Stimulated activated CD8-positive, alpha-beta memory T cell treated with anti-CD3 and anti-CD28 coated beads, Interleukin-4, amount 100 ng/mL, for 24 hours (primary cell): ENCODE results near the gene MYBL2.

Source experiments
- DNase-seq: peaks from one replicate; pipeline ENCODE4 v3.0.0-alpha.2; 2020; ENCODE audit warnings: low read depth

Gene MYBL2

DNA sequence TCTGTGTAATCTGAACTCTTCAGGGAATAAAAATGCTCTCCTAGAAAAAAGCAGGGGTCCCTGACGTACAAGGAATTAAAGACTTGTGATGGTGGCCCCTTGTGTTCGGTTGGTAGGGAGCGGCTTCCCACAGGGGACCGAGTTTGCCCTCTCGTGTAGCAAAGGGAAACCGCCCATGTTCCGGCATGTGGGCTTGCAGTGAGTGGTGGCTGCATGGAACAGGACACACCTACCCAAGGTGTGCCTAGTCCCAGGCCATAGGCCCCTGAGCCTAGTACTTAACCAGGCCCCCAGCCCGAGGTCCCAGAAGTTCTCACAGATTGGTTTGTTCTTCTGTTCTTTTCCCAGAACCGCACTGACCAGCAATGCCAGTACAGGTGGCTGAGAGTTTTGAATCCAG is 15.5 kb downstream of the MYBL2 start:
- no peak for DNase-seq

DNA sequence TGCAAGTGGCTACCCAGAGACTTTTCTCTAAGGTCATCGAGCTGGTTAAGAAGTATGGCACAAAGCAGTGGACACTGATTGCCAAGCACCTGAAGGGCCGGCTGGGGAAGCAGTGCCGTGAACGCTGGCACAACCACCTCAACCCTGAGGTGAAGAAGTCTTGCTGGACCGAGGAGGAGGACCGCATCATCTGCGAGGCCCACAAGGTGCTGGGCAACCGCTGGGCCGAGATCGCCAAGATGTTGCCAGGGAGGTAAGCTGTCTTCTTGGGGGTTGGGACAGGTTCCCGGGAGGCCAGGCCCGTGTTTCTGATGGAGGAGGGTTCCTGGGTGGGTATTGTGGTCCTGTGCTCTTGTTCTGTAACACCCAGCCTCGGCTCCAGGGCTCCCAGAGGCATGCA is 19.9 kb downstream of the MYBL2 start:
- DNase-seq, result no peak

DNA sequence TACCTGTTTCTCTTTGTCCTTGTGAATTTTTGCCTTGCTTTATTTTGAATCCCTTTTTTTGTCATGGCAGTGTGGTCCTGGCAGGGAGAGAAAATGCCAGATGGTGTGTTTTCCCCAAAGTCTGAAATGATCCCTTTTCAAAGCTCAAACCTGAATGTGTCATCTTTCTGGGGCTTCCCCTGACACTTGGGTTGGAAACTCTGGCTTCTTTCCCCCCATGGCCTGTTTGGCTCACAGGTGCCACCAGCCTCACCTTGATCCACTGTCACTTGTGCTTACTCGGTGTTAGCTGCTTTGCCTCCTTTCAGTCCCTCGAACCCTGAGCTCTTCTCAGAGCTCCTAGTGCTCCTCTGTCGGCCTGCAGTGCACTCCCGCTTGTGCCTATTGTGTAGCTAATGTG is 22.3 kb downstream of the MYBL2 start:
- DNase-seq, result no peak

DNA sequence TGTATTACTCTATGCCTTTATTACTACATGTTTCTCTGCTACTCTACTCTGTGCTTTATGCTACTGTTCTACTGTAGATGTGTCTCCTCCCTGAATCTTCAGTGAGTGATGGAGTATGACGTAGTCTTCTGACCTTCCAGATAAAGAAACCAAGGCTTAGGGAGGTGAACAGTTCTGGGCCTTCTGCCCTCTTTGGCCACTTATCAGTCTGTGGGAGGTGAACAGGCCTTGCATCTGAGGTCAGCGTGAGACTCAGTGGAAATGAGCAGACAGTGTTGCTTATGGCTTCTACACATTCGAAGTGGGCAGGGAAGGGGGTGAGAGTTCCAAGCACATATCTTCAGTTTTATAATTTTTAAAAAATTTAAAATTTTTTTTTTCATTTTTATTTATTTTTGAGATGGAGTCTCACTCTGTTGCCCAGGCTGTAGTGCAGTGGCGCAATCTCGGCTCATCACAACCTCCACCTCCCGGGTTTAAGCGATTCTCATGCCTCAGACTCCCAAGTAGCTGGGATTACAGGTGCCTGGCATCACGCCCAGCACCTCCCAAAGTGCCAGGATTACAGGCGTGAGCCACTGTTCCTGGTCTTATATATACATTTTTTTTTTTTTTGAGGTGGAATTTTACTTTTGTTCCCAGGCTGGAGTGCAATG is 24.2 kb downstream of the MYBL2 start:
- DNase-seq, result no peak

DNA sequence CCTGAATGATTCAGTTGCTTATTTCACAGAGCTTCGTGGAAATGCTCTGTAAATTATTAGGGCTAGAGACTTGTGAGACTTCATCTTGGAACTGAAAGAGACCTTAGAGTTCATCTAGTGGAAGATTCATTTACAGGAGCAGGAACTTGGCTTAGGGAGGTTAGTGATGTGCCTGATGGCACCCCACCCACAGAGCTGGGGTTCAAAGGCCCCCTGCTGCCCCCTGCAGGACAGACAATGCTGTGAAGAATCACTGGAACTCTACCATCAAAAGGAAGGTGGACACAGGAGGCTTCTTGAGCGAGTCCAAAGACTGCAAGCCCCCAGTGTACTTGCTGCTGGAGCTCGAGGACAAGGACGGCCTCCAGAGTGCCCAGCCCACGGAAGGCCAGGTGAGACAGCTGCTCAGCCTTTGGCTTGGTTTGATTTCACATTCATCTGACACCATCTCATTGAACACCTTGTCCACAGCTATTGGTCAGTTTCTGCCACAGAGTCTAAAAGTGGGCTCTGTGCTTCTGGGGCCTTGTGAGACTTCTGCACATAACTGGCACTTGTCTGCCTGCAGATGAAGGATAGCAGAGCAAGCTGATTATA is 25.1 kb downstream of the MYBL2 start:
- DNase-seq, result peak; percentile 46

DNA sequence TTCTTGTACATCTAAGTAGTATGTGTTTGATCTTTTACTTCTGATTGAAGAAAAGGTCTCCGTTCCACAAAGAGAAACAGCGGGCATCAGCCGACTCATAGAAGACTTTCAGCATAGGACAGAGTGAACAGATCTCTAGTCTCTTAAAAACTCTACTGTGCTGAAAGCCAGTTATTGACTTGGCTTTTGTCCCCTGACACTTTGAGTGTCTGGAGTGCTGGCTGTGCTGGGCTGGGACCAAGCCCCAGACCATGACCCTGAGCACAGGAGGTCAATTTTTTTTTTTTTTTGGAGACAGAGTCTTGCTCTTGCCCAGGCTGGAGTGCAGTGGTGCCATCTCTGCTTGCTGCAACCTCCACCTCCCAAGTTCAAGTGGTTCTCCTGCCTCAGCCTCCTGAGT is 27.8 kb downstream of the MYBL2 start:
- DNase-seq, result no peak

DNA sequence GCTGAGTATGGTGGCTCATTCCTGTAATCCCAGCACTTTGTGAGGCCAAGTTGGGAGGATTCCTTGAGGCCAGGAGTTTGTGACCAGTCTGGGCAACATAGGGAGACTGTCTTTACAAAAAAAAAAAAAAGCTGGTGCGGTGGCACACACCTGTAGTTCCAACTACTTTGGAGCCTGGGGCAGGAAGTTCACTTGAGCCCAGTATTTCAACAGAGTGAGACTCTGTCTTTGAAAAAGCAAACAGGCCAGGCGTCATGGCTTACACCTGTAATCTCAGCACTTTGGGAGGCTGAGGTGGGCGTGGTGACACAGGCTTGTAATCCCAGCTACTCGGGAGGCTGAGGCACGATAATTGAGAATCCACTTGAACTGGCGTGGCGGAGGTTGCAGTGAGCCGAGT is 28.7 kb downstream of the MYBL2 start:
- DNase-seq, result no peak

DNA sequence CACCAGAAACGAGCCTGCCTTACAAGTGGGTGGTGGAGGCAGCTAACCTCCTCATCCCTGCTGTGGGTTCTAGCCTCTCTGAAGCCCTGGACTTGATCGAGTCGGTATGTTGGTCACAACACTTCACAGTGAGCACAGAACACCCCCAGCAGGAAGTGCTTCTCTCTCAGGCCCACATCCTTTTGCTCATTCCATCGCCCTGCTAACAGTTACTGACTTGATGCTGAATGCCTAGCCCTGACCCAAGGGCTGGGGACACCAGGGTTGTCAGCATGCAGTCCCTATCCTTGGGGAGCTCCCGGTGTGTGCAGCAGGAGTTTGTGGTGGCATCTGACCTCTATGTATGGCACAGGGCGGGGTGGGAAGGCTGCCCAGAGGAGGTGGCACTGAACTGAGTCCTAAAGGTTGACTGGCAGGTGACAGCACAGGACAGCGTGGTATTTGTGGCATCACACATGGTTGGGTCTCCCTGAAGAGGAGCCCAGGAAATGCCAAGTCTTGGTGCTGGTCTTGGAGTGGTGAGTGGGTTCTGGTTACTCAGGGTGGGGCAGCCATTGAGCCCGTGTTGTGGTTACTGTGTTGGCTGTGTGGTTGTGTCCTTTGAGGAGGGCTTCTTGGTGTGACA is 33.1 kb downstream of the MYBL2 start:
- no peak for DNase-seq

DNA sequence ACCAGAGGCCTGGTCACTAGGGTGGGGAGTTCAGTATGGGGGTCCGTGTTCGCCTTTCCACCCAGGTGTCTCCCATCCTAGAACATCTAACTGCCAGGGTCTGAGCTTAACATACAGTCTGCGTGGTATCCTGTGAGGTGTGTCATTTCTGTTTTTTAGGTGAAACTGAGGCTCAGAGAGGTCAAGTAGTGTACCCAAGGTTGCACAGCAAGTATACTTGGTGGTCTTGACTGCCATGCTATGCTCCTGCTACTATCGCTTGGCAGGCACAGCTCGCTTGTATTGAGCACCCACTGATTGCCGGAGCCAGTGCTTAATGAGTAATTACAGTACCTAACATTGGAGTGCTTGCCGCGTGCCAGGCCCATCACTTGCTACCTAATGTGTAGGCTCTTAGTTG is 33.7 kb downstream of the MYBL2 start:
- no peak for DNase-seq

DNA sequence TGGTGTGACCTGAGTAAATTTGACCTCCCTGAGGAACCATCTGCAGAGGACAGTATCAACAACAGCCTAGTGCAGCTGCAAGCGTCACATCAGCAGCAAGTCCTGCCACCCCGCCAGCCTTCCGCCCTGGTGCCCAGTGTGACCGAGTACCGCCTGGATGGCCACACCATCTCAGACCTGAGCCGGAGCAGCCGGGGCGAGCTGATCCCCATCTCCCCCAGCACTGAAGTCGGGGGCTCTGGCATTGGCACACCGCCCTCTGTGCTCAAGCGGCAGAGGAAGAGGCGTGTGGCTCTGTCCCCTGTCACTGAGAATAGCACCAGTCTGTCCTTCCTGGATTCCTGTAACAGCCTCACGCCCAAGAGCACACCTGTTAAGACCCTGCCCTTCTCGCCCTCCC is 35.6 kb downstream of the MYBL2 start:
- no peak for DNase-seq

DNA sequence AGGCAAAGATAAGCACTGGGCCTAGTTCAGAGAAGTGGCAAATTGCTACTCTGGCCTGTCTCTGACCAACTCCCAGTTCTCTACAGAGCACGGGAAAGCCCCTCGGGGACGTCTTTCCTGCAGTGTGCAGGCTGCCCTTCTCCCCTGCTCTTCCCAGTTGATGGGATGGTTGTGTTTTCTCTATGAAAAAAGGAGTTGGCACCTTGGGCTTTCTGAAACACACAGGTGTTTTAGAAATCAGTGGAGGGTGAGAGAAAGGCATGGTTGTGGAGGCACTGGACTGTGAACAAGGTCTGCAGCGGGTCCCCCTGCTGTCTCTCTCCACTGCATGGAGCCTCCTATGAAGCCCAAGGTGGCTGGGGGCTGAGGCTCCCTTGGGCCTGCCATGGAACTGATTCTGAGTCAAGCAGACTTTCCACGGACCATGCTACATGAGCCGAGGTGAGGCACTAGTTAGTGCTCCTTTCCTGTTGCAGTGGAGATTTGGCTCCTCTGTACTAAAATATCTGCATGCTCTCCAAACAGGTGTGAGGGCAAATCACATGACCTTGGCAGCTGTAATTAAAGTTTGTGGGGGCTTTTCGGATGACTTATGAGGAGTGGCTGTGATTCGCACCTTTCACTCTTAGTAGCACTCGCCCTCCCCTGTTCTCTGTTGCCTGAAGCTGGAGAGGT is 43.6 kb downstream of the MYBL2 start:
- no peak for DNase-seq

DNA sequence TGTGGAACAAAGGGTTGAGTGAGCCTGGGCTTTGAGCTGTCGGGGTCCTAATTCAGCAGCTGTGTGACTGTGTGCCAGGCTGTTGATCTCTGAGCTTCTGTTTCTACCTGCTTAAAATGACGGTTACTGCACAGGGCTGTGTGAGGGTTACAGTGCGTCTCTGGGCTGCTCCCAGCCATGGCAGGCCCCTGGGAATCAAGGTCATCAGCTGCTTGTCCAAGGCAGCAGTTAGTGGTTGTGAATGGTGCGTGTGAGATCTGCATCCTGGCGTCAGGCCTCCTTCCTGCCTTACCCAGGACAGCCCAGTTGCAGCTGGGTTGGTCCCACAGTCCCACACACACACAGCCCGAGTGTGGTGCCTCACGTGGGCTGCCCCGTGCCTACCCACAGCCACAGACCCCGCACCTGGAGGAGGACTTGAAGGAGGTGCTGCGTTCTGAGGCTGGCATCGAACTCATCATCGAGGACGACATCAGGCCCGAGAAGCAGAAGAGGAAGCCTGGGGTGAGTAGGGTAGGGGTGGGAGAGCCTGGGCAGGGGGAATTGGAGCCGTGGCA is 44.3 kb downstream of the MYBL2 start:
- DNase-seq, result no peak

DNA sequence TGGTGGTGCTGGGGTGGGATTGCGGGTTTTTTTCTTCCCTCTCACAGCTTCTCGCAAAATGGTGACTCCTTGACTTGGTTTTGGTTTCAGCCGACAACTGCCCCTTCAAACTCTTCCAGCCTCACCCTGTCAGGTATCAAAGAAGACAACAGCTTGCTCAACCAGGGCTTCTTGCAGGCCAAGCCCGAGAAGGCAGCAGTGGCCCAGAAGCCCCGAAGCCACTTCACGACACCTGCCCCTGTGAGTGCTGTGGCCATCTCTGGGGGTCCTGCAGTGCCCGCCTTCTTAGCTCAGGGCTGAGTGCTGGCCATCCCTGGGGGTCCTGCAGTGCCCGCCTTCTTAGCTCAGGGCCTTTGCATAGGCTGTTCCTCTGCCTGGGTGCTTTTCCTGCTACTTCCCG is 48.1 kb downstream of the MYBL2 start:
- no peak for DNase-seq

DNA sequence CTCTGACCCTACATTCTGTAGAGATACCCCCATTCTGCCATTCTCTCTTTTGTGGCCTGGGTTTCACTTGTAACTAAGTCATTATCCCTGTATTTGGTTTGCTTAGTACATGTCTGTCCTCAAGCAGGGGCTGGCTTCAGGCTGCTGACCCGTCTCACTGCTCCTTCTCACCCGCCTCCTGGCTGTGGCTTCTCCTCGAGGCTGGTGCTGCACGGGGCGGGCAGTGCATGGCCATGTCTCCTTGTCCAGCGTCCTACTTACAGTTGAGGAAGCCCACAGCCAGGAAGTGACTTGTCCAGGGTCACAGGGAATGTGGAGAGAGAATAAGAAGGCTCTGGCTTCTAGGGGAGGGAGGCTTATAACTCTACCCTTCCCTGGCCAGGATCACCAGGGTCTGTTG is 48.6 kb downstream of the MYBL2 start:
- no peak for DNase-seq

DNA sequence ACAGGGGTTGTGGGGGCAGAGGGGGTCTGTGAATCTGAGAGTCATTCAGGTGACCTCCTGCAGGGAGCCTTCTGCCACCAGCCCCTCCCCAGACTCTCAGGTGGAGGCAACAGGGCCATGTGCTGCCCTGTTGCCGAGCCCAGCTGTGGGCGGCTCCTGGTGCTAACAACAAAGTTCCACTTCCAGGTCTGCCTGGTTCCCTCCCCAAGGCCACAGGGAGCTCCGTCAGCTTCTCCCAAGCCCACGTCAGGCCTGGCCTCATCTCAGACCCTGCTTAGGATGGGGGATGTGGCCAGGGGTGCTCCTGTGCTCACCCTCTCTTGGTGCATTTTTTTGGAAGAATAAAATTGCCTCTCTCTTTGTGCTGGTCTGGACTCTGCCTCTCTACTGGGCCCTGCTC is 49.2 kb downstream of the MYBL2 start:
- no peak for DNase-seq

DNA sequence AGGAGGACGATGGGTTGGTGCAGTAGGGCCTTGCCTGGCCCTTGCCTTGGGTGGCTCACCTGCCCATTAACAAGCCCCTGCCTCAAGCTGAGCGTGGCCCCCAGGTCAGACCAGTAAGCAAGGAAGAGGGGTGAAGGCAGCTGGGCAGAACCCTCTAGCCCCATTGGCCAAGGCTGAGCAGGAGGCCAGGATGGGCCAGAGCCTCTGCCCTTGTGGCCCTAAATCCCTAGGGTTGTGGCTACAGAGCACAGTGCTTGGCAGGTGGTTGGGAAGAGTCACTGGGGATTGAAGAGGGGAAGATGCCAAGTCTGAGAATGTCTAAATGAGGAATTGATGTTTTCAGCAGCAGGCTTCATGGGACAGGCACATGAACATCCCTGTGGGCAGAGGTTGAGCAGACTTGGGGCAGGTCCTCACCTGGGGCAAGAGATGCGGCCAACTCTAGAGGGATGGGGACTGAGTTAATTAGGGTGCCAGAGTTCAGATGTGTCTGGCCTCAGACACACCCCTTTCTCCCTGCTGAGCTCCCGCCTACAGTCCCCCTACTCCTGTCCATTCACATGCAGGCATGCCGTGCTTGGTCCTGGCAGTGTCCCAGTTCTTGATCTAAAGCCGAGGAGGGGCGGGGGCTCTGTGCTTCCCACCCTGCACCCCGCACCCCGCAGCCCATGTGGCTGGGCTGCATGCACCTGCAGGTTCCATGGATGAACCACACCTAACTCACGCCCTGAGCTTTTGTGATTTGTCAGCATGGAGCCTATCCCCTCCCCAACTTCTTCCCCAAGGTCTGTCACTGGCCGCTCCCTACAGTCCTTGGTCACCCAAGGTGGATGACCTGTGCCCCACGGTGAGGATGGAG is 50.1 kb downstream of the MYBL2 start:
- DNase-seq, result no peak

DNA sequence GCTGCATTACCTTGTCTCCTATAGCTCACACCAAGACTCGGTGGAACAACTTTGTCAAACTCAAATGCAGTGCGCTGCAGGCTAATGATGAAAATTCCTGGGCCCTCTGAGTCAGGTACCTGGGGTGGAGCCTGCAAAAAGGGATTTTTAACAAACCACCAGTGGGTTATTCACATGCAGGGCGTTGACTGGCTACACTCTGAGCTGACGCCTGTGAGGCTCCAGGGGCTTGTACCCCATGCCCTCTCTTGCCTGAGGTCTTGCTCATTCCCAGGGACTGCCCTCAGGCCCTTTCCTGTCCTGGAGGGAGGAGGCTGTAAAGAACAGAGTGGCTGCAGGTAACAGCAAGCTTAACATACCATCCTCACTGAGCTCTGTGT is 50.7 kb downstream of the MYBL2 start:
- no peak for DNase-seq

DNA sequence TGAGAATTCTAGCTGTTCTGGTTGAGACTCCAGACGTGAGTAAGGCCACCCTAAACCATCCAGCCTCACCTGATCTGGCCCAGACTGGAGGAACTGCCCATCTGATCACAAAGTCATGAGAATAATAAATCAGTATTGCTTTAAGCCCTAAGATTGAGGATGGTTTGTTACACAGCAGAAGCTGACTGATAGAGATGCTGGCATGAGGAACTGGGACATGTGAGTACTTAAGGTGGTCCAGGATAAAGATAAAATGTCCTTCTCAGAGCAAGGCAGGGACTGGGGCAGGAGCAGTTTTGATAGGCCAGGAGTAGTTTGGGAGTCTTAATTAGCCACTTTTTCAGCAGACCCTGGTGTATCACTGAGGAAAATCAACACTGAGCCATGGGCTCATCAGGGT is 53.1 kb downstream of the MYBL2 start:
- no peak for DNase-seq

DNA sequence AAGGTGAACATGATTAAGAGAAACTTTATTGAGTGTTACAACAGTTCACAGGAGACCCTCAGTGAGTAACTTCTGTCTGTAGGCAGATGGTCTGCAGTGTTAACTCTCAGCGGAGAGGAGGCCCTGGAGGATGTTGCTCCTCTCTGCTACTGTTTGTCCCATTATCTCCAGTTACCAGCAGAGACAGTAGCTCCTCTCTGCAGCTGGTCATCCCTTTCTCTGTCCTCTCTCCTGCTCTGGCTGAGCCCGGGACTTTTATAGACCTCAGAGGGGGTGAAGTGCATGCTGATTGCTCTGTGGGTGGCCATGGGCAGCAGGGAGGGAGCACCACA is 54.1 kb downstream of the MYBL2 start:
- no peak for DNase-seq

DNA sequence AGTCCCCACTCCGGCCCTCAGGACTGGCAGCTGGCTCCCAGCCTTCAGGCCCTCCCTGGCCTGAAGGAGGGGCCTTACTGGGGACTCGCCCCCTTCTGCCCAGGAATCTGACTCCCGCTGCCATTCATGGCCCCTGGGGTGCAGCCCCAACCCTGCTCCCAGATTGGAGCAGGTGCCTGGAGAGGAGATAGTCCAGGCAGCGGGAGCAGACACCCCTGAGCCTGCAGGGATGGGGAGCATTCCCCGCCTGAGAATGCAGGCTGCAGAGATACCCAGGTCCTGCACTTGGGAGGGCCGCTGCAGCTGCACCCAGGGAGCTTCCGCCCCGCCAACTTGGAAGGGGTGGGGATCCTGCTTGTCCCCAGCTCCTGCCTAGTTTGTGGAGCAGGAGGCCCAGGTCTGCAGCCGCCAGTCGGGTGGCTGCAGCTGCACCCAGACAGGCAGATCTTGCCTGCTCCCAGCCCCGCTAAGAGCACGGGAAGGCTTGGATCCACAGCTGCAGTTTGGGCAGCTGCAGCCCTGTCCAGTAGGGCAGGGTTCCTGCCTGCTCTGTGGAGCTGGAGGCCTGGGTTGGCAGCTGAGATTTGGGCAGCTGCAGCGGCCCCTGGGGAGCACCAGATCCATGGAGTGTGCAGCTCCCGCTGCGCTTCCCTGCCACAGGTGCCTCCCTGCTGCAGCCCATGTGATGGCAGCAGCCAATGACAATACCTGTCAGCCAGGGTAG is 54.7 kb downstream of the MYBL2 start:
- DNase-seq, result no peak

DNA sequence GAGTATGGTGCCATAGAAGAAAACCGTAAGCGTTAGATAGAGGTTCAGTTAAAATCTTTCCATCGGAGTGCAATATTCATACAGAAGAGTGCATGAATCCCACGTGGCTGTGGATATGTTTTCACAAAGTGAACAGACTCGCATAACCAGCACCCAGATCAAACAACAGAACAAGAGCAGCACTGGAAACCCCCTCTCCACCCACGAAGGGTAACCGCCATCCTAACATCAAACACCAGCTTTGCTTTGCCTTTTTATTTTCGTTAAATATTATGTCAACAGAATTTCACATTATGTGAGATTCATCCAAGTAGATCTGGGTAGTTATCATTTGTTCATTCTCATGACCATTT is 55.2 kb downstream of the MYBL2 start:
- DNase-seq, result peak; percentile 19

DNA sequence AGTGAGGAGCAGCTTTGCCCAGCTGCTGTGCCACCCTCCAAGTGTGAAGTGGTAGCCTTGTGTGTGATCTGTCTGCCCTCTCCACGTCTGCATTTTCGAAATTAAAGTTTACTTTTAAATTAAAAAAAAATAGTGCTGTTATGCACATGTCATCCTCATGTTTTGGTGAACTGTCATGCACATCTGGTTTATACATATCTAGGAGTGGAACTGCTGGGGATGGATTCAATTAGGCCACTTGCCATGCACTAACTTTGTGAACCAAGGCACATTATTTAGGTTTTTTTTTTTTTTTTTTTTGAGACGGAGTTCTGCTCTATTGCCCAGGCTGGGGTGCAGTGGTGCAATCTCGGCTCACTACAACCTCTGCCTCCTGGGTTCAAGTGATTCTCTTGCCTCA is 56.3 kb downstream of the MYBL2 start:
- no peak for DNase-seq
